T-helper 9 cell (primary cell): ENCODE data around the gene OR52H1.

Experiments used
- DNase-seq: peaks from one replicate; pipeline ENCODE4 v3.0.0-alpha.2; 2020

OR52H1 gene

GRCh38 chr11:5531053-5531831 is 17.1 kb downstream of the OR52H1 start:
- DNase-seq: no peak

GRCh38 chr11:5528495-5528894 is 19.8 kb downstream of the OR52H1 start:
- no peak for DNase-seq

GRCh38 chr11:5527716-5528115 is 20.6 kb downstream of the OR52H1 start:
- DNase-seq: no peak

GRCh38 chr11:5524756-5525155 is 23.6 kb downstream of the OR52H1 start:
- DNase-seq: no peak

GRCh38 chr11:5522308-5522707 is 26.0 kb downstream of the OR52H1 start:
- DNase-seq: no peak

- DNase-seq: no peak
Observed at GRCh38 chr11:5521540-5521939, 26.8 kb downstream of the OR52H1 start.

GRCh38 chr11:5516599-5516998 is 31.7 kb downstream of the OR52H1 start, which contains the start of gene UBQLNL:
UBQLNL (minus strand) TSS chr11:5516699; CDS start chr11:5516441, 258 bp downstream.
- no peak for DNase-seq

- DNase-seq: no peak
Observed at GRCh38 chr11:5514841-5515240, 33.5 kb downstream of the OR52H1 start.

GRCh38 chr11:5509803-5510202 is 38.5 kb downstream of the OR52H1 start, which contains the start of gene UBQLN3:
UBQLN3 (minus strand) TSS chr11:5509957; CDS start chr11:5509558, 399 bp downstream.
- DNase-seq: no peak

GRCh38 chr11:5508605-5509004 is 39.7 kb downstream of the OR52H1 start:
- no peak for DNase-seq

- DNase-seq: no peak
Observed at GRCh38 chr11:5507933-5508305, 40.4 kb downstream of the OR52H1 start.

GRCh38 chr11:5507177-5507932 is 41.0 kb downstream of the OR52H1 start:
- no peak for DNase-seq

- DNase-seq: no peak
Observed at GRCh38 chr11:5505363-5506048, 42.8 kb downstream of the OR52H1 start.

- no peak for DNase-seq
Observed at GRCh38 chr11:5504403-5504921, 43.9 kb downstream of the OR52H1 start.

- DNase-seq: no peak
Observed at GRCh38 chr11:5500393-5500801, 47.9 kb downstream of the OR52H1 start.

GRCh38 chr11:5499671-5500070 is 48.7 kb downstream of the OR52H1 start:
- no peak for DNase-seq
